A549 (cell line): Measurements from ENCODE around the gene LRRC28.

ENCODE experiments used
- CEBPB ChIP-seq, 2 experiments: fragments of >200 bp in 1 of 2; sonication (Bioruptor Twin) in 1 of 2; formaldehyde crosslinking in 1 of 2; IDR thresholded peaks; 2 replicates each; pipeline ENCODE4 v1.6.1; 2012 to 2016
- CHD4 ChIP-seq: fragments of 200-600 bp; sonication (generic); IDR thresholded peaks from 2 replicates; pipeline ENCODE4 v1.6.1; 2016; ENCODE audit warnings: antibody characterized with exemption, mild to moderate bottlenecking, borderline replicate concordance
- EP300 ChIP-seq, 2 experiments: fragments of >200 bp; sonication (Bioruptor Twin); formaldehyde crosslinking; IDR thresholded peaks; 2 replicates in 1 of 2; 3 replicates in 1 of 2; pipeline ENCODE4 v1.6.1; 2016 to 2017
- FOSL2 ChIP-seq, 2 experiments: fragments of 450-650 bp in 1 of 2; fragments of >200 bp in 1 of 2; sonication (Bioruptor Twin) in 1 of 2; formaldehyde crosslinking; IDR thresholded peaks; 2 replicates each; pipeline versions ENCODE4 v1.5.0 to v1.6.1; 2016 to 2020; ENCODE audit warnings: mild to moderate bottlenecking in 1 of 2, moderate library complexity in 1 of 2
- MAFK ChIP-seq: fragments of 450-650 bp; IDR thresholded peaks from 2 replicates; pipeline ENCODE4 v1.6.1; 2014; ENCODE audit not compliant: partially characterized antibody
- MYC ChIP-seq: IDR thresholded peaks from 2 replicates; pipeline ENCODE4 v1.6.1; 2012; ENCODE audit warnings: mild to moderate bottlenecking, inconsistent platforms, low read length, improper control_type of control experiment, borderline replicate concordance
- POLR2A ChIP-seq: IDR thresholded peaks from 2 replicates; pipeline ENCODE4 v1.6.1; 2012; ENCODE audit warnings: mild to moderate bottlenecking, low read length
- RCOR1 ChIP-seq: fragments of 150-350 bp; IDR thresholded peaks from 2 replicates; pipeline ENCODE4 v1.6.1; 2014; ENCODE audit warnings: antibody characterized with exemption, low read length, low read depth
- SREBF2 ChIP-seq: fragments of 450-650 bp; IDR thresholded peaks from 2 replicates; pipeline ENCODE4 v1.6.1; 2014; ENCODE audit warnings: mild to moderate bottlenecking, moderate library complexity
- ZNF302 ChIP-seq: fragments of 250-450 bp; sonication (Bioruptor Pico); IDR thresholded peaks from 2 replicates; pipeline ENCODE4 v1.9.0; 2021; ENCODE audit warnings: inconsistent platforms, mild to moderate bottlenecking, moderate library complexity
- TF ChIP-seq, protein P1 (sequence below): fragments of >200 bp; sonication (Bioruptor Twin); formaldehyde crosslinking; IDR thresholded peaks from 3 replicates; pipeline ENCODE4 v1.5.1; 2016
- TF ChIP-seq, protein P2 (sequence below): IDR thresholded peaks from 2 replicates; pipeline ENCODE4 v1.6.1; 2012
- TF ChIP-seq, protein P3 (sequence below): IDR thresholded peaks from 2 replicates; pipeline ENCODE4 v1.6.1; 2012

DNA sequence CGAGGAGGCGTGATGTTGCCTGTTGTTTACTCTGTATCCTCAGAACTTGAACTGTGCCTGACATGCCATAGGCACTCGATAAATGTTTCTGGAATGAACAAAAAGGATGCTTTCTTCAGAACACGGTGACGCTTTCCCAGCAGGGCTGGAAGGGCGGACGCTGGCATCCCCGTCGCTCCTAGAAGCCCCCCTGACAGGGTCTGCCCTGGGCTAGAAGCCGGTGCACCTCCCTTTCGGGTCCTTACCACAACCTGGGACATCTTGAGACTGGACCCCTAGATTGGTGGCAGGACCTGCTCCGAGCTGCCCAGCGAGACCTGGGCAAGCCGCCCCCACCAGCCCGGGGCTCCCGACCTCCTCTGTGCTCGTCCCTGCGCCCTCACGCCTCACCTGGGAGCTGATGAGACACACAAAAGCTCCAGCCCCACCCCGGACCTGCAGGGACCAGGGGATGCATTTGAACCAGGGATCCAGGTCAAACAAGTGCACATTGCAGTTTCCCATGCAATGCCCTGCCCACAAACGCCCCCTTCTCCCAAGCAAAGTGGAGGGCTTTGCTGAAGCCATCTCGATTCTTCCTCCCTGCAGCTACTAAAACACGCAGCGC lies 183.3 kb downstream of the LRRC28 start:
- TF ChIP-seq, protein P1, sequence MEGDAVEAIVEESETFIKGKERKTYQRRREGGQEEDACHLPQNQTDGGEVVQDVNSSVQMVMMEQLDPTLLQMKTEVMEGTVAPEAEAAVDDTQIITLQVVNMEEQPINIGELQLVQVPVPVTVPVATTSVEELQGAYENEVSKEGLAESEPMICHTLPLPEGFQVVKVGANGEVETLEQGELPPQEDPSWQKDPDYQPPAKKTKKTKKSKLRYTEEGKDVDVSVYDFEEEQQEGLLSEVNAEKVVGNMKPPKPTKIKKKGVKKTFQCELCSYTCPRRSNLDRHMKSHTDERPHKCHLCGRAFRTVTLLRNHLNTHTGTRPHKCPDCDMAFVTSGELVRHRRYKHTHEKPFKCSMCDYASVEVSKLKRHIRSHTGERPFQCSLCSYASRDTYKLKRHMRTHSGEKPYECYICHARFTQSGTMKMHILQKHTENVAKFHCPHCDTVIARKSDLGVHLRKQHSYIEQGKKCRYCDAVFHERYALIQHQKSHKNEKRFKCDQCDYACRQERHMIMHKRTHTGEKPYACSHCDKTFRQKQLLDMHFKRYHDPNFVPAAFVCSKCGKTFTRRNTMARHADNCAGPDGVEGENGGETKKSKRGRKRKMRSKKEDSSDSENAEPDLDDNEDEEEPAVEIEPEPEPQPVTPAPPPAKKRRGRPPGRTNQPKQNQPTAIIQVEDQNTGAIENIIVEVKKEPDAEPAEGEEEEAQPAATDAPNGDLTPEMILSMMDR: no peak
- TF ChIP-seq MYC: no peak
- TF ChIP-seq FOSL2 (IDR thresholded peaks at IDR 0.05): no peak
- no peak for TF ChIP-seq FOSL2 (CRISPR knock-in tag; IDR thresholded peaks at IDR 0.05)
- TF ChIP-seq, protein P2, sequence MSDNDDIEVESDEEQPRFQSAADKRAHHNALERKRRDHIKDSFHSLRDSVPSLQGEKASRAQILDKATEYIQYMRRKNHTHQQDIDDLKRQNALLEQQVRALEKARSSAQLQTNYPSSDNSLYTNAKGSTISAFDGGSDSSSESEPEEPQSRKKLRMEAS: no peak
- TF ChIP-seq RCOR1: no peak
- TF ChIP-seq POLR2A: no peak
- TF ChIP-seq, protein P3, sequence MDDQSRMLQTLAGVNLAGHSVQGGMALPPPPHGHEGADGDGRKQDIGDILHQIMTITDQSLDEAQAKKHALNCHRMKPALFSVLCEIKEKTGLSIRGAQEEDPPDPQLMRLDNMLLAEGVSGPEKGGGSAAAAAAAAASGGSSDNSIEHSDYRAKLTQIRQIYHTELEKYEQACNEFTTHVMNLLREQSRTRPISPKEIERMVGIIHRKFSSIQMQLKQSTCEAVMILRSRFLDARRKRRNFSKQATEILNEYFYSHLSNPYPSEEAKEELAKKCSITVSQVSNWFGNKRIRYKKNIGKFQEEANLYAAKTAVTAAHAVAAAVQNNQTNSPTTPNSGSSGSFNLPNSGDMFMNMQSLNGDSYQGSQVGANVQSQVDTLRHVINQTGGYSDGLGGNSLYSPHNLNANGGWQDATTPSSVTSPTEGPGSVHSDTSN: no peak
- no peak for TF ChIP-seq MAFK
- TF ChIP-seq EP300 (IDR thresholded peaks at IDR 0.05): no peak
- TF ChIP-seq ZNF302 (CRISPR knock-in tag): no peak
- TF ChIP-seq CEBPB (IDR thresholded peaks at IDR 0.05): no peak
- TF ChIP-seq SREBF2: no peak
- TF ChIP-seq CHD4: no peak
